Endothelial cell (in vitro differentiated cells): ENCODE data around the gene MOB3C. TPM values are rescaled to one million over a fixed set of nuclear protein-coding genes. Genes with fewer than 3 reads are reported as not detected.

Source experiments
- DNase-seq: peaks from one replicate; pipeline ENCODE4 v3.0.0; 2021; ENCODE audit warnings: low spot score
- H3K27ac Mint-ChIP-seq: one replicate; pipeline ENCODE4 v1.8.0; 2021; ENCODE audit warnings: mixed read lengths, inconsistent platforms; ENCODE audit not compliant: unreplicated experiment
- H3K27me3 Mint-ChIP-seq: one replicate; pipeline ENCODE4 v1.8.0; 2021; ENCODE audit warnings: mild to moderate bottlenecking, moderate library complexity, mixed read lengths, inconsistent platforms; ENCODE audit not compliant: unreplicated experiment
- H3K36me3 Mint-ChIP-seq: one replicate; pipeline ENCODE4 v1.8.0; 2021; ENCODE audit warnings: mild to moderate bottlenecking, low read depth, mixed read lengths, inconsistent platforms; ENCODE audit not compliant: unreplicated experiment
- H3K4me1 Mint-ChIP-seq: one replicate; pipeline ENCODE4 v1.8.0; 2021; ENCODE audit warnings: mild to moderate bottlenecking, mixed read lengths, inconsistent platforms; ENCODE audit not compliant: unreplicated experiment
- H3K4me3 Mint-ChIP-seq: one replicate; pipeline ENCODE4 v1.8.0; 2021; ENCODE audit warnings: mild to moderate bottlenecking, mixed read lengths, inconsistent platforms; ENCODE audit not compliant: unreplicated experiment
- H3K9me3 Mint-ChIP-seq: one replicate; pipeline ENCODE4 v1.8.0; 2021; ENCODE audit warnings: mixed read lengths, inconsistent platforms; ENCODE audit not compliant: unreplicated experiment
- CTCF ChIP-seq: fragments of 200-600 bp; sonication (generic); IDR thresholded peaks from one replicate; pipeline ENCODE4 v1.5.0; 2021; ENCODE audit warnings: antibody characterized with exemption; ENCODE audit not compliant: unreplicated experiment
- total RNA-seq: library from RNA; stranded (reverse); fragmentation: NEBNext Ultra II Directional; extraction: Animal tissue kit (Norgen Biotek cat#: 25700); gene quantifications from one replicate; pipeline ENCODE4 v1.2.1, GENCODE V29; 2021; ENCODE audit not compliant: unreplicated experiment

MOB3C gene
- total RNA-seq, 1 donor from 2014 or later: 80.7 TPM

GRCh38 chr1:46618754-46619415 is 2.3 kb upstream of the MOB3C start:
- Mint-ChIP-seq H3K4me1 (peaks cover 35% of the 10 kb centered on the region), H3K27ac (no peak overlapping the region), H3K27me3 (peaks cover 16% of the 10 kb centered on the region), H3K9me3 (no peaks in the 10 kb centered on the region), H3K4me3 (peak overlapping the region; percentile 33), H3K36me3 (no peaks in the 10 kb centered on the region)
- no peak for TF ChIP-seq CTCF
- DNase-seq: no peak

GRCh38 chr1:46617833-46618232 is 1.2 kb upstream of the MOB3C start:
- TF ChIP-seq CTCF: no peak
- Mint-ChIP-seq H3K9me3 (no peaks in the 10 kb centered on the region), H3K4me3 (peak overlapping the region; percentile 97)

GRCh38 chr1:46617108-46617800 is 643 bp upstream of the MOB3C start:
- peaks cover 12% of the 10 kb centered on the region for H3K36me3 Mint-ChIP-seq
- no peak for TF ChIP-seq CTCF

More at GRCh38 chr1:46617833-46618232, 1.2 kb upstream of the MOB3C start:
- H3K27ac Mint-ChIP-seq: no peak overlapping the region
- H3K36me3 Mint-ChIP-seq: peaks cover 6% of the 10 kb centered on the region
- peaks cover 16% of the 10 kb centered on the region for H3K27me3 Mint-ChIP-seq
- peaks cover 41% of the 10 kb centered on the region for H3K4me1 Mint-ChIP-seq
- DNase-seq: no peak

GRCh38 chr1:46615735-46616134 is 876 bp downstream of the MOB3C start:
- no peak for TF ChIP-seq CTCF
- H3K4me3 Mint-ChIP-seq: peak overlapping the region; percentile 97
- H3K27me3 Mint-ChIP-seq: peaks cover 18% of the 10 kb centered on the region
- H3K36me3 Mint-ChIP-seq: peaks cover 20% of the 10 kb centered on the region
- H3K9me3 Mint-ChIP-seq: no peaks in the 10 kb centered on the region
- H3K4me1 Mint-ChIP-seq: peaks cover 59% of the 10 kb centered on the region
- H3K27ac Mint-ChIP-seq: peak overlapping the region; percentile 87
- no peak for DNase-seq

More at GRCh38 chr1:46617108-46617800, 643 bp upstream of the MOB3C start:
- Mint-ChIP-seq H3K4me3 (peak overlapping the region; percentile 97), H3K27me3 (peaks cover 16% of the 10 kb centered on the region), H3K4me1 (peaks cover 46% of the 10 kb centered on the region), H3K9me3 (no peaks in the 10 kb centered on the region), H3K27ac (peak overlapping the region; percentile 82)
- no peak for DNase-seq

- Mint-ChIP-seq H3K4me1 (peaks cover 65% of the 10 kb centered on the region), H3K27me3 (peaks cover 19% of the 10 kb centered on the region), H3K36me3 (peaks cover 26% of the 10 kb centered on the region), H3K27ac (peak overlapping the region; percentile 87), H3K4me3 (peak overlapping the region; percentile 97), H3K9me3 (no peaks in the 10 kb centered on the region)
- TF ChIP-seq CTCF: no peak
- DNase-seq: no peak
These were observed 1.5 kb downstream of the MOB3C start for GRCh38 chr1:46615088-46615487.
